ENCODE results near the gene SND1.

Gene SND1

DNA sequence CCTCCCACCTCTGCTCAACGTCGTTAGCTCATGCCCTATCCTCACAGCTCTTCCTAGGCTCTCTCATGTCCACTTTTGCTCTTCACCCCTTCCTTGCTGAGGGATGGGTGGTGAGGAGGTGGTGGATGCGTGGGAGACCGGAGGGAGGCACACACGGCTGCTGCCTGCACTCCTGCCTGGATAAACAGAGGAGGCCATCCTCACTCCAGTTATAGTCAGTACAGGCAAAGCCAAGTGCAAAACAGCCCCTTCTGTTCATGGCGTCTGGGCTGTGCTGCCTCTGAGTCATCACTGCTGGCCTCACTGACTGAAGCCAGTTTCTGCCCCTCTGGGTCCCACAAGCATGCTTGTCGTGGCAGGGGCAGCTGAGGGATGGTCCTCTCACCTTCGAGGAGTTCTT is 411.1 kb downstream of the SND1 start:
- TF ChIP-seq, protein P1, sequence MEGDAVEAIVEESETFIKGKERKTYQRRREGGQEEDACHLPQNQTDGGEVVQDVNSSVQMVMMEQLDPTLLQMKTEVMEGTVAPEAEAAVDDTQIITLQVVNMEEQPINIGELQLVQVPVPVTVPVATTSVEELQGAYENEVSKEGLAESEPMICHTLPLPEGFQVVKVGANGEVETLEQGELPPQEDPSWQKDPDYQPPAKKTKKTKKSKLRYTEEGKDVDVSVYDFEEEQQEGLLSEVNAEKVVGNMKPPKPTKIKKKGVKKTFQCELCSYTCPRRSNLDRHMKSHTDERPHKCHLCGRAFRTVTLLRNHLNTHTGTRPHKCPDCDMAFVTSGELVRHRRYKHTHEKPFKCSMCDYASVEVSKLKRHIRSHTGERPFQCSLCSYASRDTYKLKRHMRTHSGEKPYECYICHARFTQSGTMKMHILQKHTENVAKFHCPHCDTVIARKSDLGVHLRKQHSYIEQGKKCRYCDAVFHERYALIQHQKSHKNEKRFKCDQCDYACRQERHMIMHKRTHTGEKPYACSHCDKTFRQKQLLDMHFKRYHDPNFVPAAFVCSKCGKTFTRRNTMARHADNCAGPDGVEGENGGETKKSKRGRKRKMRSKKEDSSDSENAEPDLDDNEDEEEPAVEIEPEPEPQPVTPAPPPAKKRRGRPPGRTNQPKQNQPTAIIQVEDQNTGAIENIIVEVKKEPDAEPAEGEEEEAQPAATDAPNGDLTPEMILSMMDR (conservative IDR thresholded peaks at IDR 0.05; ENCODE audit: low read length), result no peak
- no peak overlapping the region for H3K4me3 ChIP-seq (ENCODE audit: low read length)
- DNase-seq (ENCODE audit: low read depth), result no peak

DNA sequence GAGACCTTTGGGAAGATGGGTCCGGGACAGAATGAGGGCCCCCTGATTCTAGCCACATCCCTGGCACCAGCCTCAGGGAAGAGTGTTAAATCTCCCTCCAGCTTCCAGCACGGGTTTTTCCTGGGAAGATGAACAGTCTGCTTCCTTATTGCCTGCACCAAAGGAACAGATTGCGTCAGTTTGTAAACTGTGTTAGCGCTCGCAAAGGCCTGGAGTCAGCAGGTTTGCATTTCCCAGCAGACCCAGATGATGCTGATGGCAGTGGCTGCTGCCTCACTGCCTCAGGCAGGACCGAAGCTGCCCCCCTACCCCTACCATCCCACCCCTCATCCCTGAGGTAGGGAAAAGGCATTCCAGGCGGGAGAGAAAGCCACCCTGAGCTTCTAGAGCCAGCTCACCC is 413.9 kb downstream of the SND1 start:
- TF ChIP-seq, protein P1 (conservative IDR thresholded peaks at IDR 0.05; ENCODE audit: low read length), result no peak
- H3K4me3 ChIP-seq (ENCODE audit: low read length), result no peak overlapping the region
- DNase-seq (ENCODE audit: low read depth), result no peak

DNA sequence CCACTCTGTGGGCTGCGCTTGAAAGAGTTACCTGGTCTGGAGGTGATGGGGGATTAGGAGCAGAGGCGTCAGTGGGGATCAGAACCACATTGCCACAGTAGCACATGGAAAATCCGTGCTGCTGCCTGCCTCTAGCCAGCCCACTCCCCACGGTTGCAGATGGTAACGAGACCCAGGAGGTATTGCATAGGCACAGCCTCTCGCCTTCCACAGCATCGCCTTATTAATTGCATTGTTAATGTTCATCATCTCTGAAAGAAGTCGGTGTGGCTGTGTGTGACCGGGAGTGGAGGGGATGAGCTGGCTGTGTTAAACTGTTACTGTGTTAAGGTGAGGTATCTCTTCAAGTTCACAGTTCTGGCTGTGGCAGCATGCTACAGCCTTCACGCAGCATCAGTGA is 414.4 kb downstream of the SND1 start:
- TF ChIP-seq, protein P1 (conservative IDR thresholded peaks at IDR 0.05; ENCODE audit: low read length), result no peak
- H3K4me3 ChIP-seq (ENCODE audit: low read length), result no peak overlapping the region
- DNase-seq (ENCODE audit: low read depth), result no peak

- no peak overlapping the region for H3K4me3 ChIP-seq (ENCODE audit: low read length)
- no peak for DNase-seq (ENCODE audit: low read depth)
- TF ChIP-seq, protein P1 (conservative IDR thresholded peaks at IDR 0.05; ENCODE audit: low read length), result peak; percentile 13; the same call in 1 of the 2 replicates
Observed at GRCh38 chr7:128066858-128067257, 414.9 kb downstream of the SND1 start.

DNA sequence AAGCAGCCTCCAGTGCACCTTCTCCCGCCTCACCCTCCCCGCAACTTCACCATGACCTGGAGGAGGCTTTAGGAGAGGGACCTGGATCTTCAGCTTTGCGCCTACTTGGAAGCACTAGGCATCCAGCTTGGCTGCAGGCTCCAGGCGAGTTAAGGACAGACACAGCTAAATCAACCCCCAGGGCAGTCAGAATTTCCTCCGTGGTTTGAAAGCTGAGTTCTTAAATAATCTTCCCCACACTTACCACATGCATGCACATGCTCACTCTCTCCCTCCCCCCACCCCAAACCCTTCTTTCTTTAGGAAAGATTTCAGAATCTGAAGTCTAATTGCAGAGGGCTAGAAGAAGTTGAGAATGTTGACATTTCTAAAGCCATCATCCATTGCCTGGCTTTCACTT is 416.0 kb downstream of the SND1 start:
- peak; percentile 24 for DNase-seq (ENCODE audit: low read depth)
- no peak overlapping the region for H3K4me3 ChIP-seq (ENCODE audit: low read length)
- TF ChIP-seq, protein P1 (conservative IDR thresholded peaks at IDR 0.05; ENCODE audit: low read length), result no peak

GRCh38 chr7:128068785-128069184 is 416.8 kb downstream of the SND1 start:
- TF ChIP-seq, protein P1 (conservative IDR thresholded peaks at IDR 0.05; ENCODE audit: low read length), result no peak
- no peak overlapping the region for H3K4me3 ChIP-seq (ENCODE audit: low read length)

GRCh38 chr7:128069373-128070364 is 417.7 kb downstream of the SND1 start:
- no peak overlapping the region for H3K4me3 ChIP-seq (ENCODE audit: low read length)
- peak; percentile 11 for DNase-seq (ENCODE audit: low read depth)
- TF ChIP-seq, protein P1 (conservative IDR thresholded peaks at IDR 0.05; ENCODE audit: low read length), result no peak

More at GRCh38 chr7:128068785-128069184, 416.8 kb downstream of the SND1 start:
- no peak for DNase-seq (ENCODE audit: low read depth)
